MM.1S (cell line): Measurements from ENCODE around the gene LPCAT3.

ENCODE experiments used
- EZH2 ChIP-seq: fragments of 300-600 bp; sonication (generic); optimal IDR thresholded peaks from 2 replicates; pipeline ENCODE3; 2017; ENCODE audit warnings: low read depth, mild to moderate bottlenecking, antibody characterized with exemption, low read length, mixed read lengths
- TF ChIP-seq, protein P1 (sequence below): fragments of 300-600 bp; sonication (generic); IDR thresholded peaks from 2 replicates; pipeline ENCODE4 v1.5.1; 2016; ENCODE audit warnings: antibody characterized with exemption, low read length, mixed read lengths

DNA sequence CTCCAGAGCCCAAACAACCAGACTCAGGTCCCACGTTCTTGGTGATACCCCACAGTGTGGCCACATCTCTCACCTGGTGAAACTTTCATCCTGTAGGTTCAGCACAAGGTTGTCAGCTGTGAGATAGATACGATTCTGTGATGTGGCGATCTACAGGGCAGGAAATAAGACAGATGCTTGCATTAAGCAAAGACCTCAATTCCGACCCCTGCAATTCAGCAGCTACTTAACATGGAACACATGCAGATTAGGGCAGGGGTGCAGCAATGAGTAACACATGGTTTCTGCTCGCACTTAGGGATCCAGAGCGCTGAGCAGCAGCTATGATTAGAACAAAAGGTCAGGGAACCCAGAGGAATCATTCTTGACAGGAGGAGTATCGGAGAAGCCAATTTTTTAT, 51.9 kb downstream of the LPCAT3 start:
- TF ChIP-seq, protein P1, sequence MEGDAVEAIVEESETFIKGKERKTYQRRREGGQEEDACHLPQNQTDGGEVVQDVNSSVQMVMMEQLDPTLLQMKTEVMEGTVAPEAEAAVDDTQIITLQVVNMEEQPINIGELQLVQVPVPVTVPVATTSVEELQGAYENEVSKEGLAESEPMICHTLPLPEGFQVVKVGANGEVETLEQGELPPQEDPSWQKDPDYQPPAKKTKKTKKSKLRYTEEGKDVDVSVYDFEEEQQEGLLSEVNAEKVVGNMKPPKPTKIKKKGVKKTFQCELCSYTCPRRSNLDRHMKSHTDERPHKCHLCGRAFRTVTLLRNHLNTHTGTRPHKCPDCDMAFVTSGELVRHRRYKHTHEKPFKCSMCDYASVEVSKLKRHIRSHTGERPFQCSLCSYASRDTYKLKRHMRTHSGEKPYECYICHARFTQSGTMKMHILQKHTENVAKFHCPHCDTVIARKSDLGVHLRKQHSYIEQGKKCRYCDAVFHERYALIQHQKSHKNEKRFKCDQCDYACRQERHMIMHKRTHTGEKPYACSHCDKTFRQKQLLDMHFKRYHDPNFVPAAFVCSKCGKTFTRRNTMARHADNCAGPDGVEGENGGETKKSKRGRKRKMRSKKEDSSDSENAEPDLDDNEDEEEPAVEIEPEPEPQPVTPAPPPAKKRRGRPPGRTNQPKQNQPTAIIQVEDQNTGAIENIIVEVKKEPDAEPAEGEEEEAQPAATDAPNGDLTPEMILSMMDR: no peak
- no peak for TF ChIP-seq EZH2
